GM19468 (cell line): ENCODE results near the gene ITPRIPL1.

ENCODE experiments used
- ATAC-seq: cut with Tn5 transposase; IDR thresholded peaks from one replicate; pipeline ENCODE4 v1.9.1; 2021; ENCODE audit warnings: mild to moderate bottlenecking, moderate library complexity, moderate number of reproducible peaks; ENCODE audit not compliant: unreplicated experiment; ENCODE audit errors: extremely low read depth

ITPRIPL1 gene

DNA sequence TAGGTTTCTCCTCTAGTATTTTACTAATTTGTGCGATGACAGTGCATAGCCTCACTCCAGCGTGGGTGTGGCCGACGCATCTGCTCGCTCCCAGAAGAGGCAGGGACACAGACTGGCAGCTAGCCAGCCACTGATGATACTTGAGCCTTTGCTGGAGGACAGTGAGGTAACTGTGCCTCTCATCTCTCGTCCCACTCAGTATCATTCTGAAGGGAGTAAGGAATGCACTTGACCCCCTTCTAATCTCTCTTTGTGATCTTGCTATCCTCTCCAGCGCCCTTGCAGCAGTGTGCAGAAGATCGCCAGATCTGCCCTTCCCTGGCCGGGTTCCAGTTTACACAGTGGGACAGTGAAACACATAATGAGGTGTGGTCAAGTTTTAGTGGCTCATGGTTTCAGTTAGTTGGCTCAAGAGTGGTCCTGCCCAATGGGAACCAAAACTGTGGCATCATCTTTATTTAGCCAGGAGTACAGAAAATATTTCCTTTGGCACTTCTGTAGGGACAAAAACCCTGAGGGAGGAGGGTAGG lies 28.0 kb downstream of the ITPRIPL1 start:
- no peak for ATAC-seq

DNA sequence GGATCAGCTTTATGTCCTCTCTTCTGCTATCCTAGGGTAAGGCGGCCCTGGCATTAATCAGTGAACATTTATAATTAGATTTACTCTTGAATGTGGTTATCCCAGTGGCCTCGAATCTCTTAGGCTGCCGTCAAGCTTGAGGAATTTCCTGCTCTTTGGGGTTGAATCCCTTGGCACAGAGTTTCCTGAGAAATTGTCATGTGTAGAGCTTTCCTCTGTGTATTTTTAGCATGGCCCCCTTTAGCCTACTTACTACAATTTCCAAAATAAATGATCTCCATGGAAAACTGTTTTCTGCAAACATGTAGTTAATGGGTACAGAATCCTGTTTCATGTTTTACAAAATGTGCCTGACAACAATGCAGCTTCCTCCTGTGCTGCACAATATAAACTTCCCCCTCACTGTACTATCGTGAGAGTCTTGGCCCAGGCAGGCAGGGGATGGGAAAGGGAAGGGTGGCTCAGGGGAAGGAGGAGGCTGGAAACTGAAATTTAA lies 28.5 kb downstream of the ITPRIPL1 start:
- ATAC-seq: no peak

DNA sequence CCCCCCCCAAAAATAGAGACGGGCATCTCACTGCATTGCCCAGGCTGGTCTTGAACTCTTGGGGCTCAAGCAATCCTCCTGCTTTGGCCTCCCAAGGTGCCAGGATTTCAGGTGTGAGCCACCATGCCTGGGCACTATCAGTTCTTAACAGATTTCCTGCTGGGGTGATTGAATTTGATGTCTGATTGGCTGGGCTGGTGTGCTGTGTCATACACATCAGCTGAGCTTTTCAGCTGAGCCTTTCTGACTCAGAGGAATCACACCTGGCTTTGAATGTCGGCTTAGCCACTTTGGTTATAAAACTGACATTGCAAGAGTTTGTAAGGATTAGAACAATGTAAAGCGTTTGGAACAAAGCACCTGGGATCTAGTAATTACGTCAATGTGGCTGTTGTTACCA lies 29.4 kb downstream of the ITPRIPL1 start:
- no peak for ATAC-seq

DNA sequence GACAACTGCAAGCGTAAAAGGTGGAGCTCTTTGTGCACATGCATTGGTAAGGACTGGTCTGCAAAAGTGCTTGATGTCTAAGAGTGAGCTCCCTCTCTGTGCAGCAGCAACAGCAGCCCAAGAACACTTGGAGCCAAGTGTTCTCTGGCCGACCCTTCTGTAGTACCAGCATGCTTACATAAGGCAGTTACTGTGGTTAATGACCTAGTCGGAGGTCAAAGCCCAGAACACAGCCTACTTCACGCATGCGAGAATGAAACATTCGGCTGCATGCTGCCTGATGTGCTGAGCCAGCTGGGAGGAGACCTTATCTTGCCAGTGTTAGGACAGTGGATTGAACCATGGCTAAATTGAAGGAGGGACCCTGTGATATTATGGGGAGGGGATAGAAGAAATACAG lies 31.8 kb downstream of the ITPRIPL1 start:
- no peak for ATAC-seq

DNA sequence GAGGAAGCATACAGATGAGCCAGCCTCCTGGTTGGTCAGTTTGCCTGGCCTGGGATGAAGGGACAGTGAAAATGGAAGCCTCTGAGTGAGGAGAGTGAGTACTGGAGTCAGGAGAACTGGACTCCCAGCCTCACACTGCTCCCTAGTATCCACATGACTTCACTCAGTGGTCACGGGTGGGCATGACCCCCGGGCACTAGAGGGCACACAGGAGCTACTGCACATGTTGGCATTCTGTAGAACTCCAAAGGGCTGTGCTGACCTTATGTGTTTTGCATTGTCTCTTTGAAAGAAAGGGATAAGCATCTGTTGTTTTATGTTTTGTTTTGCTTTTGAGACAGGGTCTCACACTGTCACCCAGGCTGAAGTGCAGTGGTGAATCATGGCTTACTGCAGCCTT lies 34.2 kb downstream of the ITPRIPL1 start:
- ATAC-seq: no peak

DNA sequence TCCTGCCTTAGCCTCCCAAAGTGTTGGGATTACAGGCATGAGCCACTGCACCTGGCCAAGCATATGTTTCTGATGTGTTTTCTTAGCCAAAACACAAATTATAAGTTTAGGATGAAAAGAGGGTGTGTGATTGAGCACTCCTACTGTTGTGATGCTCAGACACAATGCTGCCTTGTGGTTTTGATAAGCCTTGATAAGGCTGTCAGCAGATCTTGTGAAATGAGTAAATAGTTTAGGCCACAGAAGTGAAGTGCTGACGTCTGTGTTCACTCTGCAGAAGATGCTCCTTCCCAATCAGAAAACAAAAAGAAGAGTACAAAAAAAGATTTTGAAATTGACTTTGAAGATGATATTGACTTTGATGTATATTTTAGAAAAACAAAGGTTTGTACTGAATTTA lies 34.7 kb downstream of the ITPRIPL1 start:
- ATAC-seq: no peak

DNA sequence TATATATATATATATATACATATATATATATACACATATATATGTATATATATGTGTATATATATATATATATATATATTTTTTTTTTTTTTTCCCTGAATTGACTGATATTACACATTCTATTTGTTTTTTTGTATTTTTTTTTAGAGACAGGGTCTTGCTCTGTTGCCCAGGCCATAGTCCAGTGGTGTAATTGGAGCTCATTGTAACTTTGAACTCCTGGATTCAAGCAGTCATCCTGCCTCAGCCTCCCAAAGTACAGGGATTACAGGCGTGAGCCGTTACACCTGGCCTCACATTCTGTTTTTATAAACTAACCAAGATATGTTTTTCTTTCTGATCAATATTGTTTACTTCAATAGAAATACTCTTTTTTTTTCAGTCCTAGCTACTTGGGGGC lies 36.6 kb downstream of the ITPRIPL1 start:
- ATAC-seq: no peak

DNA sequence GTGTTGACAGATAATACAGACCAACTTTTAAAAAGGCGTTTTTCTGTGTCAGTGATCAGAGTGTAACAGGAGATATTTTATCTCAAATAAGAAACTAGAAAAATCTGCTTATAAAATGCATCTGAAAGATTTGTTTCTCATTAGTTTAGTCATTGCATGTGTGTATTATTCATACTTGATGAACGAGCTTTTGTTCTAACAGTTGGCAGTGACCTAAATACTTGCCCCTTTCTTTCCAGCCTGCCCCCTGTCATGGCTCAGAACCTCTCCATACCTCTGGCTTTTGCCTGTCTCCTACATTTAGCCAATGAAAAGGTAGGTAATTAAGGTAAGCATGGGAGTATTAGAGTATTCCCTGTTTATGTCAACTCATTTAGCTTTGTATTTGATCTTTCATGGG lies 44.1 kb downstream of the ITPRIPL1 start:
- ATAC-seq: no peak

DNA sequence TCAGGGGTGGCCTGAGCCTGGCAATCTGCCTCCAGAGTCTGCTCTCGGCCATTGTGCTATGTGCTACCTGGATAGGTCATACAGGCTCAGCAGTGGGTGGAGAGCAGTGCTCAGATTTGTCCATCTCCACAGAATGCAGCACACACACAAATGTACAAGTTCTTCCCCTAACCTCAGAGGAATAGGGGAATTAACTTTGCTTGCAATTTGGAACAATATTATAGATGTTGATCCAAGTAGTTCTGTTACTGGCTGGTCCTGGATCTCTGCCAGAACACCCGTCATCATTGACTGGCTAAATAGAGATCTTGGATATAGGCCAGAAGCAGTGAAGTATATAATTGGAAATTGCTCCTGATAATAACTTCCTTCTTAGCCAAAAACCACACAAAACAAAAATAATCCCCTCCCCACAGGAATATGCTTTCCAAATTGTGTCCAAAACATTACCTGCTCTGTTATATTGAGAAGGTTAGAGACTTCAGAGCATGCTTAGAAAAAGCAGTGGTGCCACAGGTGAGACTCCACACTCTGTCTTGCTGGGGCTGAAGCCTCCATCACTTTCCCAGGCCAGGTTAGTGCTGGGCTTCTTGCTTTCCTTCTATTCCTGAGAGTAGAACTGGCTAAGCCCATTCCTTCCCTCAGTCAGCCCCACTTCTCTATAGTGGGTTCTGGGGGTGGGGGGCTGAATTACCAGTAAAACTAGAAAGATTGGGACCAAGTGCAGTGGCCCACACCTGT lies 49.3 kb downstream of the ITPRIPL1 start:
- no peak for ATAC-seq
